Activated naive CD8-positive, alpha-beta T cell treated with anti-CD3 and anti-CD28 coated beads, Interleukin-2, amount 50 U/mL, for 24 hours (primary cell): ENCODE data around the gene TRRAP.

Experiments used
- ATAC-seq: fragments of 150-1000 bp; cut with Tn5 transposase; one replicate; pipeline ENCODE4 v1.10.0; 2021
- DNase-seq: peaks from one replicate; pipeline ENCODE4 v3.0.0; 2021
- H3K27ac Mint-ChIP-seq: one replicate; pipeline ENCODE4 v1.8.0; 2021; ENCODE audit warnings: mild to moderate bottlenecking, mixed read lengths
- H3K27me3 Mint-ChIP-seq: one replicate; pipeline ENCODE4 v1.8.0; 2021; ENCODE audit warnings: mixed read lengths
- H3K36me3 Mint-ChIP-seq: one replicate; pipeline ENCODE4 v1.8.0; 2021; ENCODE audit warnings: low read depth, mixed read lengths
- H3K4me1 Mint-ChIP-seq: one replicate; pipeline ENCODE4 v1.8.0; 2021; ENCODE audit warnings: mixed read lengths
- H3K4me3 Mint-ChIP-seq: one replicate; pipeline ENCODE4 v1.8.0; 2021; ENCODE audit warnings: mild to moderate bottlenecking, moderate library complexity, mixed read lengths
- H3K9me3 Mint-ChIP-seq: one replicate; pipeline ENCODE4 v1.8.0; 2021; ENCODE audit warnings: mixed read lengths

The TRRAP gene

DNA sequence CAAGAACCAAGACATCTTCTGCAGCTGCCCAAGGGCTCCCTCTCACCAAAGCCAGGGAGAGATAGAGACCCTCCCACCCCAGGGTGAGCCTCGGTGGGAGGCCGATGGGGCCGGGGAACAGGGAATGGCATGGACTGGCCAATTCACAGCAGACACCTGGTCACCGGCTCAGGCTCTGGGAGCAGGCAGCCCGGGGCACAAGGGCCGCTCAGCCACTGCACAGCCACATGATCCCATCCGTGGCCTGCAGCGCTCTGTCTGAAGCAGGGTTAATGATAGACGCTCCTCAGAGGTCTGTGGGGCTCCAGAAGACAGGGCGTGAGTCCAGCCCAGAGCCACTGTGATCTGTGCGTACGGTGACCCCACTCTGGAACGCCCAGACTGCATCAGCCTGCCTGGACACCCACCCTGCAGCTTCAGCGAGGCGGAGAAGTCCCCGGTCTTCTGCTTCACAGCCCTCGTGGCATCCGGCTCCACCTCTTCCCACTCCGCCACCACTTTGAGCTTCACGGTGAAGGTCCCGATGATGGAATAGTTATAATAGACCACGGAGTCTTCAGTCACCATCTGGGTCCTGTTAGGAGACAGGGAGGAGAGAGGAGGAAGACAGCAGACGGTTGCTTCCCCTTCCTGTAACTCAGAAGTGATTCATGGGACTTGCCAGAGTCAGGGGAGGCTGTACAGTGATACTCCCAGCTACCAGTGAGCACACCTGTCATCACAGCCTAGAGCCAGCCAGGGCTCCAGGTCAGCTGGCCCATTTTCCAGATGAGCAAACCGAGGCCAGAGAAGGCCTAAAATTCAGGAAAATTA lies 22.5 kb upstream of the TRRAP start:
- no peaks in the 10 kb centered on the region for H3K36me3 Mint-ChIP-seq
- H3K4me1 Mint-ChIP-seq: no peaks in the 10 kb centered on the region
- DNase-seq (no peak), ATAC-seq (no peak)
- peaks cover 12% of the 10 kb centered on the region for H3K27me3 Mint-ChIP-seq
- no peaks in the 10 kb centered on the region for H3K9me3 Mint-ChIP-seq
- no peak overlapping the region for H3K4me3 Mint-ChIP-seq
- no peak overlapping the region for H3K27ac Mint-ChIP-seq

DNA sequence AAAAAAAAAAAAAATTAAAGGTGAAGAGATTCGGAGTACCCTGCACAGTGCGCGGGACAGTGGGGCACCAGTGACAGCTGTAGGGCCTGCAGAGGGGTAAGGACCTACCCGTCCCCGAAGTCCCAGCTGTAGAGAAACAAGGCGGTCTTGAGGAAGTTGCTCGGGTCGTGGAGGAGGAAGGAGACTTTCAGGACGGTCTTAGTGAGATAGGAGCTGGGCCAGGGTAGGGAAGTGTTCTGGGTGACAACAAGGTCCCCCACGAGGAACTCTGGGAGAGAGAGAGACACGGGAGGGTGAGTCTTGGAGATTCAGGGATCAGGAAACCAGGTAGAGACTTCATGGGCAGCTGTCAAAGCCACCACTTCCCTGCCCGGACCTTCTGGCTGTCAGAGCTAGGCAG lies 18.3 kb upstream of the TRRAP start:
- DNase-seq (no peak), ATAC-seq (no peak)
- peaks cover 6% of the 10 kb centered on the region for H3K27me3 Mint-ChIP-seq
- H3K9me3 Mint-ChIP-seq: no peaks in the 10 kb centered on the region
- no peaks in the 10 kb centered on the region for H3K4me1 Mint-ChIP-seq
- no peak overlapping the region for H3K27ac Mint-ChIP-seq
- no peaks in the 10 kb centered on the region for H3K36me3 Mint-ChIP-seq
- no peak overlapping the region for H3K4me3 Mint-ChIP-seq

DNA sequence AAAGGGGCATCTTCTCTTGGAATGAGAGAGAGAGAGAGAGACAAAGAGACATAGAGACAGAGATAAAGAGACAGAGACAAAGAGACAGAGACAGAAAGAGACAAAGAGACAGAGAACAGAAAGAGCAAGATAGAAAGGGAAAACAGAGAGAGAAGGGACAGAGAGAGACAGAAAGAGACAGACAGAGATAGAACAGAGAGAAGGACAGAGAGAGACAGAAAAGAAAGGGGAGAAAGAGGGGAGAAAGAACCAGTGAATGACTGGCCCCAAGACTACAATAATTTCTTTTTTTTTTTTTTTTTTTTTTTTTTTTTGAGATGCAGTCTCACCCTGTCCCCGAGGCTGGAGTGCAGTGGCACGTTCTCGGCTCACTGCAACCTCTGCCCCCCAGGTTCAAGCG lies 16.1 kb upstream of the TRRAP start:
- Mint-ChIP-seq H3K4me3 (no peak overlapping the region), H3K4me1 (no peaks in the 10 kb centered on the region)
- ATAC-seq: no peak

DNA sequence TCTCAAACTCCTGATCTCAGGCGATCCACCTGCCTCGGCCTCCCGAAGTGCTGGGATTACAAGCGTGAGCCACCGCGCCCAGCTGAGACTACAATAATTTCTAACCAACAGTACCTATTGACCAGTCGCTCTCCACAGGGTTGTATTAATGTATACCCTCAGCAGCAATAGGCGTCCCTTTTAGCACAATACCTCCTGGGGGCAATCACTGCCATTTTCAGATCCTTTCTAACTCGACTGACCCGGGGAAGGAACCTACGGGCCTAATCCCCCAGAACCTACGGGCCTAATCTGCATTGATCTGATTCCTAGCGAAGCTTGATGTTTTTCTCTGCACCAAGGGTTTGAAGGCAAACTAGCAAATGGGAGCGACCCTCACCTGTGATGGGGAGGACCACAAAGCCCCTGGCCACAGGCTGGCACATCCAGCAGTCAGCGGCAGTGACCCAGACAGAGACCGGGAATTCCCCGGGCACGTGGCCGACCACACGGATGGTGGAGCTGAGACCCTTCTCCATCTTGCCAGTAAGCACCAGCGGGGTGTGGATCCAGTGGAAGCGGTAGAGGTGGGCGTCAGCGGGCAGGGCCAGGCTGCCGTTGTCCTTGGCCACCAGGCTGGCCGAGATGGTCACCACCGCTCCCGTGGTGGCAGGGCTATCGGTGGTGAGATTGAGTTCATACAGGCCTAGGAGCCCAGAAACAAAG lies 15.5 kb upstream of the TRRAP start:
- no peak for ATAC-seq
- Mint-ChIP-seq H3K9me3 (no peaks in the 10 kb centered on the region), H3K36me3 (no peaks in the 10 kb centered on the region), H3K27me3 (peaks cover 6% of the 10 kb centered on the region), H3K4me1 (no peaks in the 10 kb centered on the region), H3K27ac (no peak overlapping the region), H3K4me3 (no peak overlapping the region)
- DNase-seq: no peak

More for the DNA sequence above, 16.1 kb upstream of the TRRAP start:
- peaks cover 6% of the 10 kb centered on the region for H3K27me3 Mint-ChIP-seq
- no peak for DNase-seq
- no peaks in the 10 kb centered on the region for H3K9me3 Mint-ChIP-seq
- no peak overlapping the region for H3K27ac Mint-ChIP-seq
- no peaks in the 10 kb centered on the region for H3K36me3 Mint-ChIP-seq

DNA sequence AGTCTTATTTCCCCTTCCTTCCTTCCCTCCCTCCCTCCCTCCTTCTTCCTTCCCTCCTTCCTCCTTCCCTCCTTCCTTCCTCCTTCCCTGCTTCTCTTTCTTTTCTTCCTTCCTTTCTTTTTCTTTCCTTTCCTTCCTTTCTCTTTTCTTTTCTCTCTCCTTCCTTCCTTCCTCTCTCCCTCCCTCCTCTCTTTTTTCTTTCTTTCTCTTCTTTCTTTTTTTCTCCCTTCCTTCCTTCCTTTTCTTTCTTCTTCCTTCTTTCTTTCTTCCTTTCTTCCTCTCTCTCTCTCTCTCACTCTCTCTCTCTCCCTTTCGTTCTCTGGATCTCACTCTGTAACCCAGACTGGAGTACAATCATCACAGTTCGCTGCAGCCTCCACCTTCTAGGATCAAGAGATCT lies 14.7 kb upstream of the TRRAP start:
- H3K27ac Mint-ChIP-seq: no peak overlapping the region
- no peak for ATAC-seq
- no peak for DNase-seq
- peaks cover 10% of the 10 kb centered on the region for H3K27me3 Mint-ChIP-seq
- no peaks in the 10 kb centered on the region for H3K36me3 Mint-ChIP-seq
- no peak overlapping the region for H3K4me3 Mint-ChIP-seq
- no peaks in the 10 kb centered on the region for H3K4me1 Mint-ChIP-seq
- no peaks in the 10 kb centered on the region for H3K9me3 Mint-ChIP-seq

DNA sequence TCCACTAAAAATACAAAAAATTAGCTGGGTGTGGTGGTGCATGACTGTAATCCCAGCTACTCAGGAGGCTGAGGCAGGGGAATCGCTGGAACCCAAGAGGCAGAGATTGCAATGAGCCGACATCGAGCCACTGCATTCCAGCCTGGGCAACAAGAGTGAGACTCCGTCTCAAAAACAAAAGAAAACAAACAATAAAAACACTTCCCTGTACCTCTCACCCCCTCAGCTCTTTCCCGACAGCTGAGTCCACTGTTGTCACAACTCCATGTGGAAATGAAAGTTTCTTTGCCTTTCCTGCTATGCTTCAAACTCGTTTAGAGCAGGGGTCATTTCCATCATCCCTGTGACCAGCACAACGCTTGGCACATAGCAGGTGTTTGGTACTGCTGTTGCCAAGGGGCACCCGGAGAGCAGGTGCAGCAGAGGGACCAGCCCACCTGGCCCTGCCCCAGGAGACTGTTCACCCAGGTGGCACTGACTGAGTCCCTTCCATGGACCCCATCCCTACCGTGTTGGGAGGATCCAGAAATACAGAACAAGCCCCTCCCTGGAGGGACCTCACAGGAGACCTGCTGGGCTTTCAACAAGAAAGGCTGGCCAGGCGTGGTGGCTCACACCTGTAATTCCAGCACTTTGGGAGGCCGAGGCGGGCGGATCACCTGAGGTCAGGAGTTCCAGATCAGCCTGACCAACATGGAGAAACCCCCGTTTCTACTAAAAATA lies 13.4 kb upstream of the TRRAP start:
- no peak for DNase-seq
- Mint-ChIP-seq H3K36me3 (no peaks in the 10 kb centered on the region), H3K9me3 (no peaks in the 10 kb centered on the region), H3K4me1 (no peaks in the 10 kb centered on the region), H3K27me3 (peaks cover 15% of the 10 kb centered on the region), H3K4me3 (no peak overlapping the region), H3K27ac (no peak overlapping the region)
- no peak for ATAC-seq

DNA sequence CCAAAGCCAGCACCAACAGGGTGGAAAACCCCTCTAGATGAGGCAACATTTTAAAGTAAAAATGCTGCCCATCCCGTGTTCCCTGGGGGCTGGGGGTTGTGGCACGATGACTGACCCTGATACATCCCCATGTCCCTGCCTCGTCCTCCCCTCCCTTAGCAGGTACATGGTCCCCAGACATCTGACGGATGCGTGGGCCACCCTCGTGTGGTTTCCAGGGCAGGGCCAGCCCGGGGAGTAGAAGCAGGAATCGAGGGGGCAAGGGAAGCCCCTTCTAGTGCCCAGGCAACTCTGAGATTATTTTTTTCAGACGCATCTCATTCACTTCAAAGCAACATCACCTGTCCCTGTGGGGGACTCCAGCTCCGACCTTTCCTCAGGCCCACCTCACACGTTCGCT lies 12.0 kb upstream of the TRRAP start:
- no peak for ATAC-seq
- Mint-ChIP-seq H3K27me3 (peaks cover 20% of the 10 kb centered on the region), H3K36me3 (no peaks in the 10 kb centered on the region), H3K27ac (no peak overlapping the region), H3K9me3 (no peaks in the 10 kb centered on the region), H3K4me1 (peaks cover 6% of the 10 kb centered on the region), H3K4me3 (no peak overlapping the region)
- DNase-seq: no peak

DNA sequence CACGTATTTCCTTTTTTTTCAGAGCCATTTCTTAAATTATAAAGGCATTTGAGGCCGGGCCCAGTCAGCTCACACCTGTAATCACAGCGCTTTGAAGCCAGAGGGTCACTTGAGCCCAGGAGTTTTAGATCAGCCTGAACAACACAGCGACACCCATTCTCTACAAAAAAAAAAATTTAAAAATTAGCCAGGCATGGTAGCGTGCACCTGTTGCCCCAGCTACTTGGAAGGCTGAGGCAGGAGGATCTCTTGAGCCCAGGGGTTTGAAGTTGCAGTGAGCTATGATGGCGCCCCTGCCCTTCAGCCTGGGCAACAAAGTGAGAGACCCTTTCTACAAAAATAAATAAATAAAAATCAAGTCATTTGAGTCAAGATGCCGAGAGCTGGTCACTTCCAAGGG lies 11.6 kb upstream of the TRRAP start:
- Mint-ChIP-seq H3K4me3 (no peak overlapping the region), H3K27me3 (peaks cover 24% of the 10 kb centered on the region), H3K4me1 (peaks cover 6% of the 10 kb centered on the region), H3K9me3 (no peaks in the 10 kb centered on the region), H3K36me3 (no peaks in the 10 kb centered on the region), H3K27ac (no peak overlapping the region)
- ATAC-seq: no peak
- no peak for DNase-seq

DNA sequence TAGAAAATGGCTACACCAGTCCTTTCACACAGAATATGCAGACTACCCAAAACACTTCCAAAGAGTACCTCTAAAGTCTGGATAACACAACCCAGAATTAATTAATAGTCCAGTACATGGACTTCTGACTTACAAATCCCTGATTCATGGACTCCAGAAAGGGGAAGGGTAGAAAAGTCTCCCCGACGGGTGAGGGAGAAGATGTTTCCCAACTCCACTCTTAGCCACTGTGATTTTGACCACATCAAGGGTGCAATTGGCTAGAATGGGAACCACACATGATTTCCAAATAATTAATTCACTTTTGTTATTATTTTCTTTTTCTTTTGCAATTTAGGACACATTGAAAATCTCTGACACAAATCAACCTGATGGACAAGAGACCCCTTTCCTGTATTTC lies 9.9 kb upstream of the TRRAP start:
- Mint-ChIP-seq H3K4me3 (no peak overlapping the region), H3K27me3 (peaks cover 25% of the 10 kb centered on the region), H3K36me3 (no peaks in the 10 kb centered on the region), H3K4me1 (peaks cover 6% of the 10 kb centered on the region), H3K27ac (no peak overlapping the region), H3K9me3 (no peaks in the 10 kb centered on the region)
- ATAC-seq (no peak), DNase-seq (no peak)

DNA sequence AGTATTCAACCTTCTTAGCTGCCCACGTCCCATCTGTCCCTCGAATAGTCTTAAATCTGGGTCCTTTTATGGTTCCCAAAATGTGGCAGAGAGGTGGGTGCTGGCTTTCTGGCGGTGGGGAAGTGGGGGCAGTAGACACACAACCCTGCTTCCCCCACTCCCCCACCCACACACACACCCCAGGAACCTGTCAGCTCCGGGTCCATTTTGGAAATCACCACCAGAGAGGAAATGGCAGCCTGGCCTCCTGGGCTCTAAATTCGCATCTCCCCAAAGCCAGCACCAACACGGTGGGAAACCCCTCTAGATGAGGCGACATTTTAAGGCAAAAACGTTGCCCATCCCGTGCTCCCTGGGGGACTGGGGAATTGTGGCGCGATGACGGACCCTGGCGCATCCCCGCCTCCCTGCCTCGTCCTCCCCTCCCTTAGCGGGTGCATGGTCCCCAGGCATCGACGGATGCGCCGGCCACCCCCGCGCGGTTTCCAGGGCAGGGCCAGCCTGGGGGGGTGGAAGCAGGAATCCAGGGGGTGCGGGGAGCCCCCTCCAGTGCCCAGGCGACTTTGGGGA lies 9.2 kb upstream of the TRRAP start:
- ATAC-seq (no peak), DNase-seq (no peak)
- H3K9me3 Mint-ChIP-seq: no peaks in the 10 kb centered on the region
- H3K27me3 Mint-ChIP-seq: peaks cover 25% of the 10 kb centered on the region
- no peak overlapping the region for H3K4me3 Mint-ChIP-seq
- H3K4me1 Mint-ChIP-seq: peaks cover 6% of the 10 kb centered on the region
- no peak overlapping the region for H3K27ac Mint-ChIP-seq
- H3K36me3 Mint-ChIP-seq: no peaks in the 10 kb centered on the region

DNA sequence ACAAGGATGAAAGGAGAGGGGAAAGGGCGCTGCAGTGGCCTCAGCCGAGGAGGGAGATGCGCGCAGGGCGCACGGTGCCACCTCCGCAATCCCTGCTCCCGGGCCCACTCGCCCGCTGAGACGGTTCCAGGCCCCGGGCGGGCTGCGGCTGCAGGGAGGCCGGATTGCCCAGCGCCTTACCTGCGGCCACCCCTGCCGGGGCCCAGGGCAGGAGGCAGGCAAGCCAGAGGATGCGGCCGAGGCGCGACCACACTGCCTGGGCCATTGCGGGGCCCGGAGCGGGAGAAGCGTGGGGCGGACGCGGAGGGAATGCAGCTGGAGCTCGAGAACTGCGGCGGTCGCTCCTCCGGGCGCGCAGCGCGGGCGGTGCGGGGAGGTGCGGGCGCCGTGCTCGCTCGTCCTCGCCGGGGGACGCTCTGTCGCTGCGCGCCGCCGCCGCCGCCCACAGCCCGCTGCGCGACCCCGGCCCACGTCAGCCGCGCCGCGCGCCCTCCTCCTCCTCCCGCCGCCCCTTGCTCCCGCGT lies 8.7 kb upstream of the TRRAP start, which contains the start of gene TMEM130:
TMEM130 (minus strand) TSS at position 418 of the 524 bp plus-strand sequence; CDS start at position 265, 153 bp downstream.
- no peak for ATAC-seq
- peak within 1 kb of the TSS; percentile 72 for H3K4me3 Mint-ChIP-seq
- peaks cover 29% of the 10 kb centered on the region for H3K27me3 Mint-ChIP-seq
- no peaks in the 10 kb centered on the region for H3K36me3 Mint-ChIP-seq
- peaks cover 6% of the 10 kb centered on the region for H3K4me1 Mint-ChIP-seq
- DNase-seq: peak; percentile 10
- no peak within 1 kb of the TSS for H3K27ac Mint-ChIP-seq
- no peaks in the 10 kb centered on the region for H3K9me3 Mint-ChIP-seq

DNA sequence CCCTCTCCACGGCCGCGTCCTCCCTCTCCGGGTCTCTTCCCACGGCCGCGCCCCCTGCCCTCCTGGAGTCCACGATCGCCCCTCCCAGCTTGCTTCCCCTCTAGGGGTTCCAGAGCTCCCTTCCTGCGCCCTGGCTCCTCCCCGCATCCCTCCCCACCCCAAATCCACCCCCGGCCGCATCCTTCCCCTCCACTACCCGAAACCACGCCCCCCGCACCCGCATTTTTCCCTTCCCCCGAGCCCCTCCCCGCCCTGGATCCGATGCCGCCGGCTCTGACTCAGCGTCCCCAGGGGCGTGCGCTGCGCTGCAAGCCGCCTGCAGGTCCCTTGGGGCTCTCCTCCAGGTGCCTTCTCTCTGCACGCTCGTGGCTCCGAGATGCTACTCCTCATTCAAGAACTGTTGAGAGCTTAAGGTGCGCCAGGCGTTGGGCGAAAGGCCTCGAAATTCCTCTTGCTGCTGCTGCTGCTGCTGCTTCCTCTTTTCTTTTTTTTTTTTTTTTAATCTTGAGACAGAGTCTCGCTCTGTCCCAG lies 8.1 kb upstream of the TRRAP start:
- Mint-ChIP-seq H3K4me3 (peak overlapping the region; percentile 72), H3K9me3 (no peaks in the 10 kb centered on the region), H3K4me1 (peaks cover 6% of the 10 kb centered on the region), H3K36me3 (no peaks in the 10 kb centered on the region), H3K27me3 (peaks cover 31% of the 10 kb centered on the region), H3K27ac (no peak overlapping the region)
- ATAC-seq (peak; percentile 85), DNase-seq (peak; percentile 79)

DNA sequence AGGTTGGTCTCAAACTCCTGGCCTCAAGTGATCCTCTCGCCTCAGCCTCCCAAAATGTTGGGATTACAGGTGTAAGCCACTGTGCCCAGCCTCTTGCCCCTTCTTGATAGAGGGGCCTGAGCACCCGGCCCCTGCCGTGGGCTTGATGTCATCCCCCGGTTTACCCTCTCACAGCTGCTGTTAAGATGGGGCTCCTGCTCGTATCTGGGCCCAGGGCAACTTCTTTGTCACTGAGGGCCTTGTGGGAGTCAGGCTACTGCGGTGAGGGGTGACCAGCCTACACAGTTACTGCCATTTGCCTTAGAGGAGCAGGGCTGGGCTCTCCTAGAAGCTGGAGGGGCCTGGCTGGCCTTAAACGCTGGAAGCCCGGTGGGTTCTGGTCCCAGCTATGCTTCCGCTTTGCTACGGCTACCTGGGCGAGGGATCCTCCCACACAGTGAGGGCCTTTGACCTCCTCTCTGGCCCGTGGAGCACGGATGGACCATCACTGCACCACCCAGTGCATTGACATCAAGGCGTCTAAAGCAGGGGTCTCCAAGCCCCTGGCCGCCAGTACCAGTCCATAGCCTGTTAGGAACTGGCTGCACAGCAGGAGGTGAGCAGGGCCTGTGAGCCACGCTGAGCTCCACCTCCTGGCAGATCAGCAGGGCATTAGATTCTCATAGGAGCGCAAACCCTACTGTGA lies 7.4 kb upstream of the TRRAP start:
- Mint-ChIP-seq H3K9me3 (no peaks in the 10 kb centered on the region), H3K27me3 (peaks cover 33% of the 10 kb centered on the region), H3K36me3 (no peaks in the 10 kb centered on the region), H3K4me3 (peak overlapping the region; percentile 72), H3K4me1 (peaks cover 6% of the 10 kb centered on the region), H3K27ac (no peak overlapping the region)
- ATAC-seq (no peak), DNase-seq (no peak)
